Measurements from ENCODE around the gene SNX30.

SNX30 gene

DNA sequence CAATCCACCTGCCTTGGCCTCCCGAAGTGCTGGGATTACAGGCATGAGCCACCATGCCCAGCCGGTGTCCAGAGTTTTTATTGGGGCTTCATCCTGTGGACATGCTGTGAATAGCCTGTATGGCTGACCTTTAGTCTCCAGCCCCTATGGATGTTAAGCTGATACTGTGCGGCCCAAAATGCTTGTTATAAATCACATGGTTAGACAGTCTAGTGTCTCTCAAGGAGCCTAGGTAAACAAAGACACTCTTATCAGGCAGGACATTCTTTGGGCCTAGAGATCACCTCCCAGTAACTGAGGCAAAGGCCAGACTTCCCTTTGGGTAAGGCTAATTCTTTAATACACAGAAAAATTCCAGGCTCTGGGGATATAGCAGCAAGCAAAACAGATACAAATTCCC lies 162.1 kb downstream of the SNX30 start:
- no peaks in the 10 kb centered on the region for H3K4me1 ChIP-seq (ENCODE audit: control insufficient read depth, insufficient read depth, low read length)
- H3K27me3 ChIP-seq (ENCODE audit: control insufficient read depth, insufficient read depth, low read length), result no peaks in the 10 kb centered on the region; the same call in 1 of the 2 replicates
- H3K4me3 ChIP-seq (ENCODE audit: low read depth, low read length), result no peak overlapping the region
- H3K36me3 ChIP-seq (ENCODE audit: control insufficient read depth, insufficient read depth, low read length), result no peaks in the 10 kb centered on the region
- 0 out of 2 replicates have a peak, but pooled peaks cover 5% of the 10 kb centered on the region for H3K9me3 ChIP-seq (ENCODE audit: control insufficient read depth, insufficient read depth, low read length)
- no peak overlapping the region for H3K9ac ChIP-seq (ENCODE audit: low read depth, low read length)
- H3K27ac ChIP-seq (ENCODE audit: low read depth, low read length), result no peak overlapping the region

DNA sequence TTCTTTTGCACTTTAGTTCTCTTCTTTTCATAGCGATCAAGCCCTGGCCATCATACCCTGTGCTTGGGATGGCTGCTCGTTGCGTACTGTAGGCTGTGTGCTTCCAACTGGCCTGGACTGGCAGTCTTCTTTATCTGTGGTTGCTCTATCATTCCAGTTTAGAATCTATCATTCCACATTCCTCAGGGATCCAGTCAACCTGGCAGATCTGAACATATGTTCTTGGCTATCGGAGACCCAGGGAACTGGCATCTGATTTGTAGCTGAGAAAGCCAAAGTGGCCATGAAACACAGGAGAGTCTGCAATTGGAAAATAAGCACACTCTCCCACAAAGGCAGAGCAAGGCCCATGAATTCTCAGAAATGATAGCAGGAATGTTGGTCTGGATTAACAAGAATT lies 162.8 kb downstream of the SNX30 start:
- no peak overlapping the region for H3K4me3 ChIP-seq (ENCODE audit: low read depth, low read length)
- 0 out of 2 replicates have a peak, but pooled peaks cover 5% of the 10 kb centered on the region for H3K9me3 ChIP-seq (ENCODE audit: control insufficient read depth, insufficient read depth, low read length)
- H3K36me3 ChIP-seq (ENCODE audit: control insufficient read depth, insufficient read depth, low read length), result no peaks in the 10 kb centered on the region
- H3K9ac ChIP-seq (ENCODE audit: low read depth, low read length), result no peak overlapping the region
- H3K27ac ChIP-seq (ENCODE audit: low read depth, low read length), result no peak overlapping the region
- H3K27me3 ChIP-seq (ENCODE audit: control insufficient read depth, insufficient read depth, low read length), result no peaks in the 10 kb centered on the region; the same call in 1 of the 2 replicates
- no peaks in the 10 kb centered on the region for H3K4me1 ChIP-seq (ENCODE audit: control insufficient read depth, insufficient read depth, low read length)

DNA sequence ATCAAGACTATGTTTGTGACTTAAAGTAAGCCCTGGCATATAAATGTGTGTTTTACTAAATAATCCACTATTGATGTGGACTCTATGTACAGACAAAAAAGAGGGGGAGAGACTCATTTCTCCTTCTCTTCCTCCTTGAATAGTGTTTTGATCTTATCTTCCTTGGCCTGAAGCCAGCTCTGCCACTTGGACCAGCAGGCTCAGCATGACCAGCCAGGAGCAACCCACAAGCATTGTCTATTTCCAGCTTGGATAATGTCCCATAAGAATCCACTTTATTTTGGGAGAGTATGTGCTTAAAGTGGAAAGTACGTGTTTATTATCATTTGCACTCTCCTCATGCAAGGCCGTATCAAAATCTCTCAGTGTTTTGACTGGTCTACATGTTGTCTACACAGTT lies 164.0 kb downstream of the SNX30 start:
- H3K27me3 ChIP-seq (ENCODE audit: control insufficient read depth, insufficient read depth, low read length), result no peaks in the 10 kb centered on the region; the same call in 1 of the 2 replicates
- H3K9ac ChIP-seq (ENCODE audit: low read depth, low read length), result no peak overlapping the region
- H3K9me3 ChIP-seq (ENCODE audit: control insufficient read depth, insufficient read depth, low read length), result 0 out of 2 replicates have a peak, but pooled peaks cover 5% of the 10 kb centered on the region
- H3K4me1 ChIP-seq (ENCODE audit: control insufficient read depth, insufficient read depth, low read length), result no peaks in the 10 kb centered on the region
- H3K27ac ChIP-seq (ENCODE audit: low read depth, low read length), result no peak overlapping the region
- no peak overlapping the region for H3K4me3 ChIP-seq (ENCODE audit: low read depth, low read length)
- H3K36me3 ChIP-seq (ENCODE audit: control insufficient read depth, insufficient read depth, low read length), result no peaks in the 10 kb centered on the region

DNA sequence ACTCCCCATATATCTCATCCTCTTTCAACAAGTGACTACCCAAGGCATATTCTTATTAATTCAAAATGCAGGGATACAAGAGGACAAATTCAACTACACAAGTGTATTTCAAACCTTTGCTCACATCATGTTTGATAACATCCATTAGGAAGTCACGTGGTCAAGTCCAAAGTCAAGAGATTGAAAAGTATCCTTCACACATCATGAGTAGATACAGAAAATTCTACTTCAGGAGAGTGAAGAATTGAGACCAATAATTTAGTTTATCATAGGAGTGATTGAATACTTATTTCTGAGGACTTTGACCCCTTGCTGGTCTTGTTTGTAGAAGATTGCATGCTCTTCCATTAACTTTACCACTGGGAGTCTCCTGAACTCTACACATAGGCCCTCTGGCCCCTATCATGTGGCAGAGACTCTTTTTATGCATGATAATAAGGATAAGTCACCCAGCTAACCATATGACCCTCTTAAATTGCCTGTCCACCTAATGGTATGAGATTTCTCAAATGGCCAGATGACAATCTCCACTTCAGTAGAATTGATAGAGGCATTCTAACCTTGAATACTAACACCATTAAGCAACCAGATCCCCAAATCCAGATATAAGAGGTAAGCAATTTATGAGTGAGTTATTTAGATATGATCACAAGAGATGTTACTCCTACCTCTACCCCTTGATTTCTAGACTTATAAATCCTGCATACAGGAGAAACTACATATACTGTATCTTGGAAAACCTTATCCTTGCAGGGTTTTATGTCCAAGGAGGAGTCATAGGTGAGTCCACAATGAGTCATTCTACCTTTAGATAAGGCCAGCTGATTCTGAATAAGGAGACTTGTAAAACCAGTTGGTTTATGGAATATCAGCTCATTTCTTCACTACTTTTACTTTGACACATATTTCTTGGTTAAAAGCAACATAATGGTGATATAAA lies 166.8 kb downstream of the SNX30 start:
- Histone ChIP-seq H3K9ac (ENCODE audit: low read depth, low read length) (no peak overlapping the region), H3K9me3 (ENCODE audit: control insufficient read depth, insufficient read depth, low read length) (0 out of 2 replicates have a peak, but pooled peaks cover under 1% of the 10 kb centered on the region), H3K4me3 (ENCODE audit: low read depth, low read length) (no peak overlapping the region), H3K36me3 (ENCODE audit: control insufficient read depth, insufficient read depth, low read length) (no peaks in the 10 kb centered on the region), H3K4me1 (ENCODE audit: control insufficient read depth, insufficient read depth, low read length) (no peaks in the 10 kb centered on the region), H3K27ac (ENCODE audit: low read depth, low read length) (no peak overlapping the region), H3K27me3 (ENCODE audit: control insufficient read depth, insufficient read depth, low read length) (no peaks in the 10 kb centered on the region; the same call in 1 of the 2 replicates)

DNA sequence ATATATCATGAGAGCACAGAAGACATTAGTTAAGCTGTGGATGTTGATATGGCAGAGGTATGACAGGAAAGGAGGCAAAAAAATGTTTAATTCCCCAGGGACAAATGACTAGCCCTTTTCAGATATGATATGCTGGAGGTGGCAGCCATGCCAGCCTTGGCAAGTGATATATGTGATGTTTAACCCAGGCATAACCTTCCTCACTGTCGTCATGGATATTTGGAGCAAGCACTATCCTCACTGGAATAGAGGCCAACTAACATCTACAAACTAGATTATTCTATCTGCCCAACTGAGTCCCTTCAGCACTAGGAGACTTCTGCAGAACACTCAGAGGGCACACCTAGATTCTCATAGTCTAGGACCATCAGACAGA lies 167.4 kb downstream of the SNX30 start:
- Histone ChIP-seq H3K9me3 (ENCODE audit: control insufficient read depth, insufficient read depth, low read length) (no peaks in the 10 kb centered on the region), H3K9ac (ENCODE audit: low read depth, low read length) (no peak overlapping the region)

DNA sequence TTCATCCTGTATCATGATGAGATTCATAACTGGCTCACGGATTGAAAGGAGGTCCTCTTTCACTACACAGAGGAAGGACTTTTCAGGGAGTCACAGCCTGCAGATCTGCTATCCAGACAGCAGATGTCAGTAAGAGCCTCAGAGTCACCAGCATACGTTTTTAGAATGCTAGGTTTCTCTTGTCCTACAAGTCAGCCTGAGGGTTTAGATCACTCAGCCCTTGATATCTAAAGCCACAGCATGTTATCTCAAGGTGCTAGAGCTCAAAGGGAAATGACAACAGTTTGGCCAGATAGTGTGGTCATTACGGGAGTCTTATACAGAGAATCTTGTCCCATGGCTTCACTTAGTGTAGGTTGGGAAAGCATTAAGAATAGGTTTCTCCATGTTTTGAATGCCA lies 171.0 kb downstream of the SNX30 start:
- H3K27ac ChIP-seq (ENCODE audit: low read depth, low read length), result no peak overlapping the region
- H3K4me1 ChIP-seq (ENCODE audit: control insufficient read depth, insufficient read depth, low read length), result no peaks in the 10 kb centered on the region
- no peaks in the 10 kb centered on the region for H3K9me3 ChIP-seq (ENCODE audit: control insufficient read depth, insufficient read depth, low read length)
- H3K36me3 ChIP-seq (ENCODE audit: control insufficient read depth, insufficient read depth, low read length), result no peaks in the 10 kb centered on the region
- no peak overlapping the region for H3K9ac ChIP-seq (ENCODE audit: low read depth, low read length)
- H3K4me3 ChIP-seq (ENCODE audit: low read depth, low read length), result no peak overlapping the region
- H3K27me3 ChIP-seq (ENCODE audit: control insufficient read depth, insufficient read depth, low read length), result no peaks in the 10 kb centered on the region

More for the DNA sequence above, 167.4 kb downstream of the SNX30 start:
- Histone ChIP-seq H3K36me3 (ENCODE audit: control insufficient read depth, insufficient read depth, low read length) (no peaks in the 10 kb centered on the region), H3K27ac (ENCODE audit: low read depth, low read length) (no peak overlapping the region), H3K4me3 (ENCODE audit: low read depth, low read length) (no peak overlapping the region), H3K4me1 (ENCODE audit: control insufficient read depth, insufficient read depth, low read length) (no peaks in the 10 kb centered on the region), H3K27me3 (ENCODE audit: control insufficient read depth, insufficient read depth, low read length) (no peaks in the 10 kb centered on the region; the same call in 1 of the 2 replicates)
